Measurements from ENCODE around the gene BAK1.

BAK1 gene
- total RNA-seq, result 27.1 to 40.2 (median 40.1) reads per million in 3 donors

- peaks cover 23% of the 10 kb centered on the region for H3K36me3 ChIP-seq (ENCODE audit: control insufficient read depth, insufficient read depth, low read length)
- no peaks in the 10 kb centered on the region for H3K9me3 ChIP-seq (ENCODE audit: control insufficient read depth, low read length)
- H3K4me3 ChIP-seq (ENCODE audit: insufficient read depth, low read depth, low read length, poor library complexity, severe bottlenecking), result peak within 1 kb of the TSS; percentile 93
- peak; percentile 72 to 79 (median 72) for DNase-seq
- no peaks in the 10 kb centered on the region for H3K27me3 ChIP-seq (replicated peaks; ENCODE audit: control insufficient read depth, insufficient read depth, low read length, poor library complexity, severe bottlenecking)
- peaks cover 22% of the 10 kb centered on the region for H3K4me1 ChIP-seq (ENCODE audit: control insufficient read depth, insufficient read depth, low read length, poor library complexity, severe bottlenecking)
- peak within 1 kb of the TSS; percentile 89 for H3K27ac ChIP-seq (ENCODE audit: insufficient read depth, low read length, poor library complexity, severe bottlenecking)
Measured at GRCh38 chr6:33579828-33580714, at the start of gene BAK1. Gene BAK1, minus strand, starts transcription at chr6:33580276. Its CDS starts 2,672 bp downstream, at chr6:33577604.

DNA sequence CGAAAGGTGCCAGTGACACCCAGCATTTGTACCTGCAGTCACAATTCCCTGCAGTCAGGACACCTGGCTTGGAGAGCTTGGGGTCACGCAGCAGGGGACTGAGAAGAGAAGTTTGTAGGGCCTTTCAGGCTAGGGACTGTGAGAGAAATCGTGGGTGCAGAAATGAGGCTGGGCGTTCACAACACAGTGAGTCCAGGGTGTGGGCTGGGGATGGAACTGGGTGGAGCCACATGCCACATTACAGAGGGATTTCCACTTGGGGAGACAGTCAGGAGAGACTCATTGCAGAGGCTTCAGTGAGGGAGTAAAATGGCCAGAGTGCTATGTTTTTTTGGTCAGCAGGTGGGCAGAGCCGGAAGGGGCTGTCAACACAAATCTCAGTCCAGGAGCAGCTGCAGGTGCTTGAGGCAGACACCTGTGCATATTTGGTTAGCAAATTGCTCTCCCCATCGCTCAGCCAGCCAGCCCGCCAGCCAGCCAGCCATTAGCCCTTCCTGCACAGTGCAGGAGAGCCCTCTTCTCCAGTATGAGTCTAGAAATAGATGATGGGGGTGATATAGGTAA, 48.4 kb upstream of the BAK1 start:
- no peaks in the 10 kb centered on the region for H3K36me3 ChIP-seq (ENCODE audit: control insufficient read depth, insufficient read depth, low read length)
- no peaks in the 10 kb centered on the region for H3K27me3 ChIP-seq (replicated peaks; ENCODE audit: control insufficient read depth, insufficient read depth, low read length, poor library complexity, severe bottlenecking)
- no peak overlapping the region for H3K4me3 ChIP-seq (ENCODE audit: insufficient read depth, low read depth, low read length, poor library complexity, severe bottlenecking)
- H3K4me1 ChIP-seq (ENCODE audit: control insufficient read depth, insufficient read depth, low read length, poor library complexity, severe bottlenecking), result peaks cover 18% of the 10 kb centered on the region
- DNase-seq, result no peak
- H3K9me3 ChIP-seq (ENCODE audit: control insufficient read depth, low read length), result no peaks in the 10 kb centered on the region
- H3K27ac ChIP-seq (ENCODE audit: insufficient read depth, low read length, poor library complexity, severe bottlenecking), result no peak overlapping the region

- Histone ChIP-seq H3K4me3 (ENCODE audit: insufficient read depth, low read depth, low read length, poor library complexity, severe bottlenecking) (no peak overlapping the region), H3K36me3 (ENCODE audit: control insufficient read depth, insufficient read depth, low read length) (no peaks in the 10 kb centered on the region), H3K9me3 (ENCODE audit: control insufficient read depth, low read length) (no peaks in the 10 kb centered on the region), H3K27ac (ENCODE audit: insufficient read depth, low read length, poor library complexity, severe bottlenecking) (no peak overlapping the region), H3K27me3 (replicated peaks; ENCODE audit: control insufficient read depth, insufficient read depth, low read length, poor library complexity, severe bottlenecking) (no peaks in the 10 kb centered on the region), H3K4me1 (ENCODE audit: control insufficient read depth, insufficient read depth, low read length, poor library complexity, severe bottlenecking) (peaks cover 19% of the 10 kb centered on the region)
- no peak for DNase-seq
Measured at GRCh38 chr6:33627876-33628275, 47.8 kb upstream of the BAK1 start.

DNA sequence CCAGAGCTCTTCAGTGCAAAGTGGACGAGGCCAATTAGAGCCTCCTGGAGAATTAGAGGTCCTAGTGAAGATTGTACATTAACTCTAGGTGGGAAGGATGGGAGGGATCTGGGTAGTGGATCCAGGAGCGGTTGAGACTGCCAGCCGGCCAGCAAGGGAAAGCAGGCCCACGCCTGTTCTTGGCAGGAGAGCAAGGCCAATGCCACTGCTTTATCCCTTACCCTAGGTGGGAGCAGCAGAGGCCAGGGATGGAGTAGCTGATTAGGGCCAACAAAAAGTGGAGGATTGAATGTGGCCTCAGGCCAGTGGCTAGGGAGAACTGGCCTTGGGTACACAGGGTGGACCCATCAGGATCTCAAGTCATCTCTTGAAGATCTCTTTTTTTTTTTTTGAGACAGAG, 44.8 kb upstream of the BAK1 start:
- H3K27ac ChIP-seq (ENCODE audit: insufficient read depth, low read length, poor library complexity, severe bottlenecking), result no peak overlapping the region
- no peak overlapping the region for H3K4me3 ChIP-seq (ENCODE audit: insufficient read depth, low read depth, low read length, poor library complexity, severe bottlenecking)
- H3K9me3 ChIP-seq (ENCODE audit: control insufficient read depth, low read length), result no peaks in the 10 kb centered on the region
- DNase-seq, result no peak
- H3K4me1 ChIP-seq (ENCODE audit: control insufficient read depth, insufficient read depth, low read length, poor library complexity, severe bottlenecking), result peaks cover 26% of the 10 kb centered on the region
- H3K36me3 ChIP-seq (ENCODE audit: control insufficient read depth, insufficient read depth, low read length), result no peaks in the 10 kb centered on the region
- no peaks in the 10 kb centered on the region for H3K27me3 ChIP-seq (replicated peaks; ENCODE audit: control insufficient read depth, insufficient read depth, low read length, poor library complexity, severe bottlenecking)

DNA sequence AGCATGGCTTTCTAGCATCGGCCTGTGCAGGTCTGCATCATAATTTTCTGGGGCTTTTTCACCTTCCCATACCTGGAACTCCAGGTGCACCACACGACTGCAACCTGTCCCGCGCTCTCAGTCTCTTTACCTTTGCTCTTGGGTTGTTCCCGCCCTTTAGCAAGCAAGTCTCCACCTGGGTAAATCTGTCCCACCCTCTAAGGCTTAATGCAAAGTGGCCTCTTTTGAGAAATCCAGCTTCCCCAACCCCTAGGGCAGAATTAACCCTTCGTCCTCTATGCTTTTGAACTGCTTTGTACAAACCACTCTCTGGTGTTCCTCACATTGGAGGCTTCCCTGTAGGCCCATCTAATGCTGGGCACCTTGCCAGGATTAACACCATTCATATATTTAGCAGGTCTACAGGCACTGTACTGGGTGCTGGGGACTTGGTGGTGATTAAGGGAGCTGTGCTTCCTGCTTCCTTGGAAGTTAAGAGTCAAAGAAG, 43.9 kb upstream of the BAK1 start:
- Histone ChIP-seq H3K9me3 (ENCODE audit: control insufficient read depth, low read length) (no peaks in the 10 kb centered on the region), H3K4me1 (ENCODE audit: control insufficient read depth, insufficient read depth, low read length, poor library complexity, severe bottlenecking) (peaks cover 28% of the 10 kb centered on the region), H3K27ac (ENCODE audit: insufficient read depth, low read length, poor library complexity, severe bottlenecking) (peak overlapping the region; percentile 8), H3K27me3 (replicated peaks; ENCODE audit: control insufficient read depth, insufficient read depth, low read length, poor library complexity, severe bottlenecking) (no peaks in the 10 kb centered on the region), H3K36me3 (ENCODE audit: control insufficient read depth, insufficient read depth, low read length) (no peaks in the 10 kb centered on the region), H3K4me3 (ENCODE audit: insufficient read depth, low read depth, low read length, poor library complexity, severe bottlenecking) (no peak overlapping the region)
- DNase-seq, result no peak

DNA sequence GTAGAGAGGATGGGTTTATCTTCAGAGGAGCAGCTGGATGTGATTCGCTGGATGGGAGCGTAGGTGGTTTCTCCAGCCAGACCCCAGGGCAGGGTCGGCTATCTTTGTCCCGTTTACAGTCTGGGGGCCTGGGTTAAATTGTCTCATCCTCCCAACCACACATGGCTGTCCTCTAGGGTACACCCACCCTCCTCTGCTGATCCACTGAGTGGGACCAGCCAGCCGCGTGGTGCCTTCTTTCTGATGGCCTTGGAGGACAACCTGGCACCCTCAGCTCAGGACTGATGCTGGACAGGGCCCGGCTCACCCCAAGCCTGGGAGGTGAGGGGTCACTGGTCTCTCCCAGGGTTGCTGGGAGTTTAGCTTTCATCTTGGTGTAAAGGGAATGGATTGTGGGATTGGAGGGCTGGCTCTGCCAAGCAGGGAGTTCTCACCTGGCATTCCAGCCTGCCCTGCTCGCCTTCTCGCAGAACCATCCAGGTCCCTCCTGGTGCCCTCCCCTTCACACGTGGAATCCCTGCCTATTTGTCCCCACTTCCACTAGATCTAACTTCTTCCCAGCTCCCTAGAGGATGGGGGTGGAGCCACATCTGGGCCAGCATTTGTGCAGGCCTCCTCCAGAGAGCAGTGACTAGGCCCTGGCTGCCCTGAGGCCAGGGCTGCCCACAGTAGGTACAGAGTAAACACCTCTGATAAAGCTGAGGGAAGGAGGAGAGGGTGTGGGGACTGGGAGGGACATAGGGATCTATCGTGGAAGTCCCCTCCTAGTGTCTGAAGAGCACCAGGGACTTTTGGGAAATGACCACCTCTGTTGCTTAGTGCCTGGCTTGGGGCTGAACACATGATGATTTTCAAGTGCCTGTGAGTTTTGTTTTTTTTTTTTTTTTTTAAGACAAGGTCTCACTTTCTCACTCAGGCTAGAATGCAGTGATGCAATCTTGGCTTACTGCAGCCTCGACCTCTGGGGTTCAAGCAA, 42.7 kb upstream of the BAK1 start:
- Histone ChIP-seq H3K36me3 (ENCODE audit: control insufficient read depth, insufficient read depth, low read length) (no peaks in the 10 kb centered on the region), H3K27ac (ENCODE audit: insufficient read depth, low read length, poor library complexity, severe bottlenecking) (peak overlapping the region; percentile 90), H3K4me1 (ENCODE audit: control insufficient read depth, insufficient read depth, low read length, poor library complexity, severe bottlenecking) (peaks cover 28% of the 10 kb centered on the region), H3K9me3 (ENCODE audit: control insufficient read depth, low read length) (no peaks in the 10 kb centered on the region), H3K4me3 (ENCODE audit: insufficient read depth, low read depth, low read length, poor library complexity, severe bottlenecking) (peak overlapping the region; percentile 95), H3K27me3 (replicated peaks; ENCODE audit: control insufficient read depth, insufficient read depth, low read length, poor library complexity, severe bottlenecking) (no peaks in the 10 kb centered on the region)
- DNase-seq, result no peak

DNA sequence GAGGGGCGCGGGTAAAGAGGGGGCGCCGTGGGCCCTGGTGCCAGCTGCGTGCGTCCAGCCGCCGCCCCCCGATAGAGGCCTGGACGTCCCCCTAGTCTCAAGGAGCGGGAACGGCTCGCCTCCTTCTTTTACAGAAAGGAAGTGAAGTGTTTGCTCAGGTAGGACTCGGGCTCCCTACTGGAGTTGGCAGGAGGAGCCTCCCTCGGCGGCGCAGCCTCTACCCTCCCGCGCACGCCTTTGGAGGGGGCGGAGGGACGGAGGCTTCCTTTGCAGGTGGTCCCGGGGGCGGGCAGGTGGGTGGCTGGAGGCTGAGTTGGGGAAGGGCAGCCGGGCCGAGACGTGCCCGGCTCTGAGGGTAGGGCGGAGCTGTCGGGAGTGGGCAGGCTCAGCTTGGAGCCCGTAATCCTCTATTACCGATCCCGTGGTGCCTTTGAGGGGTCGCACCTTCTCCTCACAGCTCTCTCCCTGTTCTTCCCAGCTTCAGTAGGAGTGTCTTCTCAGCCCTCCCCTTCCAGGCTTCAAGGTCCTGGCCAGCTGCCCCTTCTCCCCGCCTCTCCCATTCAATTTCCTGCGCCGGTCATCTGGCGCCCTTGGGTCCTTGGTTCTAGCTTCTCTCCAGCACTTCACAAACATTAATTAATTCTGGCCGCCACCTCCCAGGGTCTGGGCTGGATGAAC, 41.8 kb upstream of the BAK1 start:
- Histone ChIP-seq H3K4me1 (ENCODE audit: control insufficient read depth, insufficient read depth, low read length, poor library complexity, severe bottlenecking) (peaks cover 28% of the 10 kb centered on the region), H3K4me3 (ENCODE audit: insufficient read depth, low read depth, low read length, poor library complexity, severe bottlenecking) (peak overlapping the region; percentile 95)

GRCh38 chr6:33620856-33621710, 41.0 kb upstream of the BAK1 start, which contains the start of gene ITPR3:
Gene ITPR3, plus strand, starts transcription at chr6:33621322. Its CDS starts 281 bp downstream, at chr6:33621603.
- Histone ChIP-seq H3K36me3 (ENCODE audit: control insufficient read depth, insufficient read depth, low read length) (no peaks in the 10 kb centered on the region), H3K27me3 (replicated peaks; ENCODE audit: control insufficient read depth, insufficient read depth, low read length, poor library complexity, severe bottlenecking) (no peaks in the 10 kb centered on the region), H3K4me1 (ENCODE audit: control insufficient read depth, insufficient read depth, low read length, poor library complexity, severe bottlenecking) (peaks cover 28% of the 10 kb centered on the region), H3K4me3 (ENCODE audit: insufficient read depth, low read depth, low read length, poor library complexity, severe bottlenecking) (peak within 1 kb of the TSS; percentile 95), H3K9me3 (ENCODE audit: control insufficient read depth, low read length) (no peaks in the 10 kb centered on the region), H3K27ac (ENCODE audit: insufficient read depth, low read length, poor library complexity, severe bottlenecking) (peak within 1 kb of the TSS; percentile 90)
- peak; percentile 65 to 74 (median 71) for DNase-seq

More for the DNA sequence above, 41.8 kb upstream of the BAK1 start:
- Histone ChIP-seq H3K27ac (ENCODE audit: insufficient read depth, low read length, poor library complexity, severe bottlenecking) (peak overlapping the region; percentile 90), H3K27me3 (replicated peaks; ENCODE audit: control insufficient read depth, insufficient read depth, low read length, poor library complexity, severe bottlenecking) (no peaks in the 10 kb centered on the region), H3K9me3 (ENCODE audit: control insufficient read depth, low read length) (no peaks in the 10 kb centered on the region), H3K36me3 (ENCODE audit: control insufficient read depth, insufficient read depth, low read length) (no peaks in the 10 kb centered on the region)
- DNase-seq, result peak in 1 of 3 donors; percentile 25

Measured in effector memory CD4-positive, alpha-beta T cell (primary cell).